GM12801 (cell line): ENCODE results near the gene RNF17.

Source experiments
- TF ChIP-seq, protein P1 (sequence below): IDR thresholded peaks from one replicate; pipeline ENCODE4 v1.5.1; 2011; ENCODE audit warnings: control low read depth; ENCODE audit not compliant: insufficient read length; ENCODE audit errors: extremely low read depth

Gene RNF17

DNA sequence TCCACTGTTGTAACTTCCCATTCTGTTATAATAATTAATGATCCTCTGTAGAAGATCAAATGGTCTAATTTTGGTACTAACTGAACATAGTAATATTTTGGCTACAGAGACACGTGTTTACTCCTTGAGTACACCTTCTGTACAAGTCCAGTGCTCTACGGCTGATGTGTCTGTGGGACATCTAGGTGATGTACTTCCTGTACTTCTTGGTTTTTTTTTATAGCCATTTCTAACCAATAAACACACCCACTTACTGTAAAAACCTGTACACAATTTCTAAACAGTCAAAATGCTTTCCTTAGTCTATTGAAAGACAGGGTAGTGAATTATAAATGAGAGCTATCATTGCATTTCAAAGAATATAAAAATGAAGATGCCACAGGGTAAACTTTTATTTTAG, 118.7 kb downstream of the RNF17 start:
- TF ChIP-seq, protein P1, sequence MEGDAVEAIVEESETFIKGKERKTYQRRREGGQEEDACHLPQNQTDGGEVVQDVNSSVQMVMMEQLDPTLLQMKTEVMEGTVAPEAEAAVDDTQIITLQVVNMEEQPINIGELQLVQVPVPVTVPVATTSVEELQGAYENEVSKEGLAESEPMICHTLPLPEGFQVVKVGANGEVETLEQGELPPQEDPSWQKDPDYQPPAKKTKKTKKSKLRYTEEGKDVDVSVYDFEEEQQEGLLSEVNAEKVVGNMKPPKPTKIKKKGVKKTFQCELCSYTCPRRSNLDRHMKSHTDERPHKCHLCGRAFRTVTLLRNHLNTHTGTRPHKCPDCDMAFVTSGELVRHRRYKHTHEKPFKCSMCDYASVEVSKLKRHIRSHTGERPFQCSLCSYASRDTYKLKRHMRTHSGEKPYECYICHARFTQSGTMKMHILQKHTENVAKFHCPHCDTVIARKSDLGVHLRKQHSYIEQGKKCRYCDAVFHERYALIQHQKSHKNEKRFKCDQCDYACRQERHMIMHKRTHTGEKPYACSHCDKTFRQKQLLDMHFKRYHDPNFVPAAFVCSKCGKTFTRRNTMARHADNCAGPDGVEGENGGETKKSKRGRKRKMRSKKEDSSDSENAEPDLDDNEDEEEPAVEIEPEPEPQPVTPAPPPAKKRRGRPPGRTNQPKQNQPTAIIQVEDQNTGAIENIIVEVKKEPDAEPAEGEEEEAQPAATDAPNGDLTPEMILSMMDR, result no peak

DNA sequence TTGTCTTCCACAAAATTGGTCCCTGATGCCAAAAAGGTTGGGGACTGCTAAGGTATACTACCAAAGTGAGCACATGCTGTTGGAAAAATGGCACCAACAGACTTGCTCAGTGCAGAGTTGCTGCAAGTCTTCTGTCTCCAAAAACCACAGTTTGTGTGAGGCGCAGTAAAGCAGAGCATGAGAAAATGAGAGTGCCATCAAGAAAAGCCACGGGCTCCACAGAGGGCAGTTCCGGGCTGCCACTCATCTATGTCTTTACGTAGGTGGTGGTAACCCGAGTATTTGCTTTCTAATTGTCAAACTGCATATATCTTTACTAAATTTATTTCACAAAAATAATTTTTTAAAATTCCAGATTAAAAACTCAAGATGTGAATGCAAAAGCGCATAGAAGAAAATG, 123.8 kb downstream of the RNF17 start:
- TF ChIP-seq, protein P1, result no peak

DNA sequence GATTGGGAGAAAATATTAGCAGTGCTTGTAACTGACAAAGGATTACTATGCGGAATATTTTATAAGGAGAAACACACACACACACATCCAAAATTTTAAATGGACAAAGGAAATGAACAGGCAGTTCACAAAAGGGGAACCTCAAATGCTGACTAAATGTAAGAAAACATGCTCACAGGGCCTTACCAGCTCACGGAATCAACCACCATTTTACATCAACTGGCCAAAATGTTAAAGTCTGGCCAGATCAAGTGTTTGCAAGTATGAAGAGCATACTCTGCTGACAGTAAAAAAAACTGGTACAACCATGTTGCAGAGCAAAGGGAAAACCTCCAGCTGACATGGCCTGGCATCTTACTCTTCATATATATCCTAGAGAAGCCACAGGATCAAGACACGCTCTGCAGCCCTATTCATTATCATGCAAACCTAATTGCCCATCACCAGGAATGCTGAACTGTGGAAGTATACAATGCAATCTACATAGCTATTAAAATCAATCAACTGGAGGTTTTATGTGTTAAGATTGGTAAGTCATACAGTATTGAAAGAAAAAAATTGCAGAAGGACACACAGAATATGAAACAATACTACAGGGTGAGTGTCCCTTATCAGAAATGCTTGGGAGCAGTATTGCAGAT, 124.4 kb downstream of the RNF17 start:
- TF ChIP-seq, protein P1, result no peak

DNA sequence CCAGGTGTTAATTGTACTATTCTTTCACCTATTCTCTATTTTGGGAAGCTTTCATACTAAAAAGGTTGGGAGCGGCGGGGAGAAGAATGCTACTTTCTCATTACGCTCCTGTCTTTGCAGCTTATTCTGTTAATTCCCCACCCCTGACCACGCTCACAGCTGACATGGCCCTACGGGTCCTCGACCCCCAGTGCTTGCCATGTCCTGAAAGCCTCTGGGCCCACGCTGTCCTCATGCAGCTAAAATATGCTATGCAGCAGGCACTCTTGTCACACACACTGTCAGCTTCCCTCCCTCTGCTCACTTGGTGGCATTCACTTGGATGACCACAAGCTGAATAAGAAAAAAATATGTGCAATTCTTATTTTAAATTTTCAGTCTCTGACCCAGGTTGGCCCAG, 126.3 kb downstream of the RNF17 start:
- TF ChIP-seq, protein P1, result no peak

DNA sequence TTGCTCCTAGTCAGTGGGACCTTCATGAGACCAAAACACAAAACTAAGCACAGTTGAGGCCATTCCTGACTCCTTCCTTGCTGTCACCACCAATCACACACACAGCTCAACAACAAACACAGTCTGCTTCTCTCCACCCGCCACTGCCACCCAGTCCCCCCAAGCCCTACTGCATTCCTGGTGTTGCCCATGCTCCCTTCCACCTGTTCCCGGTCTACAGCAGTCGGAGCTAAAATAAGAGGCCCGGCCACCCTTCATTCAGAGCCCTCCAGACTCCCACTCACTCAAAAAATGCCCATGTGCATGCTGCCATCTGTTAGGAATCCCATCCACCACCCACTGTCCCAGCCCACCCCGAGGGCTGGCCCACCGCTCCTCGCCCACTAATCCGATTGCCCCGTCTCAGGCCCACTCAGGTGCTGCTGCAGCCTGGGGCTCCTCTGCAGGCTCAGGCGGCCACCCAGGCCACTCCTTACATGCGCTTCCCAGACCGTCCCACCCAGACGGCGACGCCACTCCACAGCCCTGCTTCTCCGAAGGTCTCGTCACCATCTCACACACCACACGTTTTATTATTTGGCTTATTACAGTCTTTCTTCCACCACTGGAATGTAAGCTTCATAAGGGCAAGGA, 127.6 kb downstream of the RNF17 start:
- TF ChIP-seq, protein P1, result no peak

DNA sequence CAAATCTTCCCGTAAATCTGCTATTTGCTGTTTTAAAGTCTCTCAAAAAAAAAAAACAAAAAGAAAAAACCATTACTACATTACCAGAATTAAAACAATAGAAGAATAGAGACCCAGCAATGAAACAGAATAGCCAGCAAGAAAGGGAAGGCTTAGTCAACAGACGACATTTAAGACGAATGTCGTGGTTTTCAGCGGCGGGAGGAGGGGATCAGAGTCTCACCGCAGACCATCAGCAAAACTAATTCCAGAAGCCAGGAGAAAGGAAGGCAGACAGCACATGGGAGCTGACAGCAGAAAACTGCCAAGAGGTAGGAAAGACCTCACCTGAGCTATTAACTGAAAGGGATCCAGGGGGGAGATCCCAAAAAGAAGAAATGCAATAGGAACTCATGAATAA, 128.9 kb downstream of the RNF17 start:
- TF ChIP-seq, protein P1, result no peak

DNA sequence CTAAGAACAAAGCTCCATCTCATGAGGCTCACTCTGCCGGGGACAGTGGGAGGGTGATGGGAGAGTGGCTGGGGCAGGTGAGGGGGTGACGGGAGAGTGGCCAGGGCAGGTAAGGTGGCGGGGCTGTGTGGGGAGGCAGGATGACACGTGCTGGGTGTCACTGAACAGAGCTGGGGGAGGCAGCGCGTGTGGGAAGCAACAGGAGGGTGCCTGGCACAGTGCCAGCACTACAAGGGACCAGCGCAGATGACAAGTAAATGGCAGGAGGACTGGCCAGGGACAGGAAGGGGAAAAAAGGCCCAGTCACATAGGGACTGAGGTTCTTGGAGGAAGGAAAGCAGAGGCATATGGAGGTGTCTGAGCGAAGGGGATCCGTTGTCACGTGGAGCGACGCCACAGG, 129.9 kb downstream of the RNF17 start:
- TF ChIP-seq, protein P1, result no peak
